Hematopoietic multipotent progenitor cell (in vitro differentiated cells): Measurements from ENCODE around the gene NAPA. TPM values are rescaled to one million over a fixed set of nuclear protein-coding genes. Genes with fewer than 3 reads are reported as not detected.

ENCODE experiments used
- DNase-seq, 3 donors: peaks; one replicate each; pipeline ENCODE4 v3.0.0-alpha.2; 2011 to 2015; ENCODE audit warnings: low read depth in 2 of 3, low spot score in 2 of 3
- total RNA-seq: library from RNA; depleted of rRNA; stranded (reverse); fragments of >200 nt; gene quantifications from one replicate; pipeline ENCODE4 v1.2.3, GENCODE V29; 2012

Gene NAPA
- total RNA-seq, 1 donor: 50.4 TPM

GRCh38 chr19:47467914-47468313 is 46.9 kb downstream of the NAPA start:
- DNase-seq: no peak

- DNase-seq: no peak
Observed at GRCh38 chr19:47465957-47466356, 48.9 kb downstream of the NAPA start.

- DNase-seq: no peak
Observed at GRCh38 chr19:47464675-47465419, 50.0 kb downstream of the NAPA start.

- no peak for DNase-seq
Observed at GRCh38 chr19:47461876-47462275, 53.0 kb downstream of the NAPA start.

- DNase-seq: no peak
Observed at GRCh38 chr19:47459477-47459876, 55.4 kb downstream of the NAPA start.

- DNase-seq: no peak
Observed at GRCh38 chr19:47458672-47459071, 56.2 kb downstream of the NAPA start.

GRCh38 chr19:47456721-47457474 is 58.0 kb downstream of the NAPA start:
- no peak for DNase-seq

GRCh38 chr19:47450478-47450877 is 64.4 kb downstream of the NAPA start:
- no peak for DNase-seq

GRCh38 chr19:47448360-47448727 is 66.5 kb downstream of the NAPA start:
- DNase-seq: no peak

- peak in 2 of 3 donors; percentile 71 to 78 for DNase-seq
Observed at GRCh38 chr19:47447470-47448359, 67.1 kb downstream of the NAPA start.

GRCh38 chr19:47446534-47447469 is 68.1 kb downstream of the NAPA start:
- DNase-seq: no peak

- DNase-seq: peak in 2 of 3 donors; percentile 75 to 81
Observed at GRCh38 chr19:47445937-47446402, 68.9 kb downstream of the NAPA start.

GRCh38 chr19:47445527-47445926 is 69.3 kb downstream of the NAPA start:
- DNase-seq: no peak

GRCh38 chr19:47444388-47444821 is 70.5 kb downstream of the NAPA start:
- peak in 1 of 3 donors; percentile 51 for DNase-seq

- DNase-seq: no peak
Observed at GRCh38 chr19:47443331-47443730, 71.5 kb downstream of the NAPA start.

- DNase-seq: no peak
Observed at GRCh38 chr19:47438793-47439220, 76.1 kb downstream of the NAPA start.
